H54 (cell line): ENCODE results near the gene ARL15.

Source experiments
- DNase-seq: peaks from one replicate; pipeline ENCODE4 v3.0.0; 2011; ENCODE audit warnings: low spot score, mixed read lengths; ENCODE audit not compliant: insufficient read length
- FAIRE-seq: peaks from 3 replicates; lab custom pipeline; 2011; peaks lifted over from hg19 to GRCh38; lab: Jason Lieb, UNC
- POLR2A ChIP-seq: IDR thresholded peaks from 2 replicates; pipeline ENCODE4 v1.6.1; 2011; ENCODE audit warnings: low read depth, mild to moderate bottlenecking, low read length

Gene ARL15

DNA sequence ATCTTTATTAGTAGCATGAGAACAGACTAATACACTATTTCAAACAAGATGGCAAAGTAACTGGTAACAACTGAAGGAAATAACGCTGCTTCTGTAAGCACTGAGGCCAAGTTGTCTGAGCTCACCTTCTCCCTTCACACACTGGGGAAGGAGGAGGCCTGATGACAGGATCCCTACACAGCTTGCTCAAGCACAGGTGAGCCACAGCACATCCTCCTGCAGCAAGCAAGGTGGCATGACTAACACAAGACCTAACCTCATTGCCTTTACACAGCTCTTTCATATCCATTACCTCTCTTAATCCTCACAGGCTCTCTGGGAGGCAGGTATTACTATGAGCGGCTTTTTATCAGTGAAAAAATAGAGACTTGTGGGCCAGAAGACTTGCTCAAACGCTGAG, 83.3 kb downstream of the ARL15 start:
- FAIRE-seq (no peak), DNase-seq (no peak)
- no peak for TF ChIP-seq POLR2A

- DNase-seq (no peak), FAIRE-seq (no peak)
- no peak for TF ChIP-seq POLR2A
Measured at GRCh38 chr5:54226215-54226614, 84.2 kb downstream of the ARL15 start.

GRCh38 chr5:54224103-54224826, 86.1 kb downstream of the ARL15 start:
- DNase-seq (no peak), FAIRE-seq (no peak)
- TF ChIP-seq POLR2A, result no peak

DNA sequence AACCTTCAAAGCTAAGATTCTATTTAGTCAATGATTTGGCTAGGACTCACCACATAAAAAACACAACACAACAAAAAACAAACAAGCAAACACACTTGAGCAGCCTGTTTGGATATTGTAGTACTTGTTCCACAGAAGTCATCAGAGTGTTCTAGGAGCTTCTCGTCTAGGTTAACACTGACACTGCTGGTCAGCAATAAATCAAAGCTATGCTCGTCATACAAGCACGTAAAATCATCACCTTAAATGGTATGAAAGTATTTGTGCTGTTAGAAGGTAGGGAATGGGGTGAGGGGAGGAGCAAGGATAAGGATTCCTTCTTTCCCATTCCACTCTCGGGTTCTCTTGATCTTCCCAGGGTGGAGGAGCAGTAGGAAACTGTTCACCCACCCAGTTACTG, 88.0 kb downstream of the ARL15 start:
- FAIRE-seq, result no peak
- no peak for TF ChIP-seq POLR2A
- DNase-seq, result no peak

DNA sequence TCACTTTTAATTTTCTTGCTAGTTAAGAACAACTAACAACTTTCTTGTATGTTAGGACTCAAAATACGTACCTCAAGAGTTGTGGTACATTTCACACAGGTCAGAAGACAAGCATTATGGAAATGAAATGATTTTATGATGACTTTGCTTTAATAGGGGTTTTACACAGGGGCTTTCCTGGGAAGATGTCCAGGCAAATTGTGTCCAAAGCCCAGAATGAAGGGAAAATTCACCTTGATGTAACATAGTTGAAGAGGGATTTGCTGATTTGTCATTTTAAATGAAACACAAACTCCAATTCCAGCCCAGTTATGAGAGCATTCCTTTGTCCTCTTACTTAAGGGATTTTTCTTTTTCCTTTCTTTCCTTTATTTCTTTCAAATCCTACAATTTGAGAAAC, 89.2 kb downstream of the ARL15 start:
- no peak for FAIRE-seq
- TF ChIP-seq POLR2A, result no peak
- no peak for DNase-seq

DNA sequence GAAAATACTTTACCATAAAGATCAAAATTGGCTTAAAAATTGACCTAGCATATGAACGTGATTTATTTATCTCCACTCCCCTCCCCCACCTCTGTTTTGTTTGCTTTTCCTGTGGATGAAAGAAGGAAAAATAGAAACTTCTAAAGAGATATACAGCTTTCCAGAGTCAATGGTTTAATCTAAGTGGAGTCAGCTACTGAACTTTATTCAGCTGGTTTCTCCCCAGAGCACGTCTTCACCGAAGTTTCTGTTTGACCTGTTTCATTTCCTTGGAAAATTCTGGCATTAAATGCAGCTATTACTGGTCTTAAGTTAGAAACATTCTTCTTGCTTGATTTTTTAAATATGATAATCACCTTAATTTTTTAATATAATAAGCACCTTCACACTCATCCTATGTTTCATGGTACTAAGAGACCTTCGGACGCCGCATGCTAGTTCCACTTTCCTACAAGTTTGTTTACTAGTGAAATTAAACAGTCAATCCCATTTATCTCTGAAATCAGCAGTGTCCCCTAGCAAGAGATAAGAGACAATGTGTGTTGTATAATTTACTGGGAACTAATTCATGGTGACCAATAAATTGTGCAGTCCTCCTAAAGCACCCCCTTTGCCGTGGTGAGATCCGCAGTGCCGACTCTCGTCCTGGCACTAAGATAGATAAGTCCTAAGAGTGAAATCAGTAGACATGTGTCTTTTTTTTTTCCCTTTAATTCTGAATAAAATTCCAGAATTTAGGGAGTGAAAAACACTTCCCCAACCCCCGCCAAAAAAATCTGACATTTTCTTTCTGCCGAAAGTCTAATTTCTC, 89.9 kb downstream of the ARL15 start:
- no peak for TF ChIP-seq POLR2A
- DNase-seq (no peak), FAIRE-seq (no peak)

- FAIRE-seq (peak; percentile 93), DNase-seq (no peak)
Measured at GRCh38 chr5:54217826-54218503, 92.4 kb downstream of the ARL15 start.

DNA sequence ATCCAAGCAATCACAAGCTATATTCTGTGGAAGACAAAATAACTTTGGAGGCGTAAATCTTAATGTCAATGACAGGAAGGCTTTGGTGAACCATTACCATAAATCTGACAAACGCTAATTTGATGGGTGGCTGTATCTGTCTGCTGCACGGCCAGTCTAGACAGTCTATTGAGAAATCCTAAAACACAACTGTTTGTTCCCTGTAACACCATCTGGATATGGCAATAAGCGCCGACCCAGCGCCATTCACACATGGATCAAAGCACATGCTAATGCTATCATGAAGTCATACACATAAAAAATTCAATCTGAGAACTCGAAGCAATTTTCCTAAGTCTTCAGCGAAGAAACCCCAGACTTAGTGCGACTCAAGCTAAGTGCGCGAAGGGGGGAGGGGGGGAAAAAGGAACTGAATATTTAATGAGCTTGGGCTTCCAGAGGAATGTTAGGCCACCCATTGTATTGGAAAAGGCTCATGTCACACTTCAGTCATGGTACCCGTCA, 95.1 kb downstream of the ARL15 start:
- DNase-seq, result no peak
- no peak for TF ChIP-seq POLR2A

More at GRCh38 chr5:54217826-54218503, 92.4 kb downstream of the ARL15 start:
- TF ChIP-seq POLR2A, result no peak

GRCh38 chr5:54214722-54215121, 95.7 kb downstream of the ARL15 start:
- no peak for TF ChIP-seq POLR2A
- FAIRE-seq (no peak), DNase-seq (no peak)

More for the DNA sequence above, 95.1 kb downstream of the ARL15 start:
- no peak for FAIRE-seq

DNA sequence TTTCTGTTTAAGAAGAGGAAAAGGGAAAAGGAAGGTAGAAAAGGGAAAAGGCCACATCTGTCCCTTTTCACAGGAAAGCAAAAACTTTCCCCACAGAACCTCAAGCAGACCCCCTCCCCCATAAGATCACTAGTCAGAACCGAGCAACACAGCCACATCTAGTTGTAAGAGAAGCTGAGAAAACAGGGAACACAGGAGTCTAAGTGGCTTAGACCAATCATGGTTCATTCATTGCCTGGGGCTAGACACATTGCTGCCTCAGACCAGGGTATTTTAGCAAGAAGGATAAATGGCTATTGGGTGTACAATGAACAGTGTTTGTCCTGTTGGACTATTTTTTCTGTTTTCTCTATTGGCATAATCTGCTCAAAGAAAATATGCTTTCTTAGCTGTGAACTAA, 98.0 kb downstream of the ARL15 start:
- DNase-seq (no peak), FAIRE-seq (no peak)
- no peak for TF ChIP-seq POLR2A

- no peak for DNase-seq
- no peak for TF ChIP-seq POLR2A
- FAIRE-seq, result no peak
Measured at GRCh38 chr5:54211912-54212311, 98.5 kb downstream of the ARL15 start.

DNA sequence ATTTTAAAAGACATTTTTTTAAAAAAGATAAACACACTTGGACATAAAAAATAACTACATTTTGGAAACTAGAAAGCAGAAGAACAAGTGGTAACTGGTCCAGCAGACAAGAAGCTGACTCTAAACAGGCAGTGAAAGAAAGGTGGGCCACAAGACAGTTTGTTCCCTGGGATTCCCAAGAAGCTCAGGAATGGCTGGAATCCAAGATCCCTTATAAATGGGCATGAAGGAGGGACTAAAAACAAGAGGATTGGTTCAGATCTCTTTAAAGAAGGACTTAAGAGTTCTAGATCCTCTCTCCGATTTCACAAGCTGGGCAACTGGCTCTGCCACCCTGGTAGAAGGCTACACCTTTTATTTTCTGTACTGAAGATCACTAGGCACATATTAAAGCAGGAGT, 102.8 kb downstream of the ARL15 start:
- no peak for DNase-seq
- TF ChIP-seq POLR2A, result no peak
- no peak for FAIRE-seq

GRCh38 chr5:54206580-54207229, 103.7 kb downstream of the ARL15 start:
- DNase-seq (no peak), FAIRE-seq (no peak)
- TF ChIP-seq POLR2A, result no peak
